GM04504 (cell line): ENCODE measurements around the gene ABCA13.
A peak's percentile ranks its signal among the peaks of the same experiment; 100 is the strongest.

Source experiments
- DNase-seq: peaks from one replicate; pipeline ENCODE4 v3.0.0-alpha.2; 2012; ENCODE audit warnings: low read depth

The ABCA13 gene

DNA sequence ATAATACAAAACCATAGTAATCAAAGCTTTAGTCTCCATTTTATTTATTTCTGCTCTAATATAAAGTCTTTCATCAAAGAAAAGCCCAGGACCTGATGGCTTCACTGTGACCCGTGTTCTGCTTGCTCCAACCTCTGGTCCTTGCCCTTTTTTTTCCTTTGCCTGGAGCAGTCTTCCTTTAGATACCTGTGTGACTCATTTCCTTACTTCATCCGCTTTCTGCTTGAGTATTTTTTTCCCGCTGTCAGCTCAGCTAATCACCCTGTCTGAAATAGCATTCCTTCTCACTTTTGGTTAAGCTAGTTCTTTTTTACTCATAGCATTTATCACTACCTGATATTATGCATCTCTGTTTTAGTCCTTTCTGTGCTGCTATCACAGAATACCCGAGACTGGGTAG, 194.8 kb downstream of the ABCA13 start:
- no peak for DNase-seq

DNA sequence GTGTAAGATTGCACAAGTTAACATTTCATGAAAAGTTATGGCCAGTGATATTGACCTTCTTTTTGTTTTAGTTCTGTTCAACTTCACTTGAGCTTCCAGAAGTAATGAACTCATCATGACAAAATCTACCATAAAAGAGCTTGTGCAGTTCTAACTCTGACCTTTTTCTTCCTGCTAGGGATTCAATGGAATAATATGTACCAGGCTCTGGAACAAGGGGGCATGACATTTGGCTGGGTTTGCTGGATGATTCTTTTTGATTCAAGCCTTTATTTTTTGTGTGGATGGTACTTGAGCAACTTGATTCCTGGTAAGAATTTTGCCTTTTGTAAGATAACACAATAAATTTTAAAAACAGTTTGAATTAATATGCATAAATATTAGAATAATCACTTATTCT, 205.0 kb downstream of the ABCA13 start:
- no peak for DNase-seq

DNA sequence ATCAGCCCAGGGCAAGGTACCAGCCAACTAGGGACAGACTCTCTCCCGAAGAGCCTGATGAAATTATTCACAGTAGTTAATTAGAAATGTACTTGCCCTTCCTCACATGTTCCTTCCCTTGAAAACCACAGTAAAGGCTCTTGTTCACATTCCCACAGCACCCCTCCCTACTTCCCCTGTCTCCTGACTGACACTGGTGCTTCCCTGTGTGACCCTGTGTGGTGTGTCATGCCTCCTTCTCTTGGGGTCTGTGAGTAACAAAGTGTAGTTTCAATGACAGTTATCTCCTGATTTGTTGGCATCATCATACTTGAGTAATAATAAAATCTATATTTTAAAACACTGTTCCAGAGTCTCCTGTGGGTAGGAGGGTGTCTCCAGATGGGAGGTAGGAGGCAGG, 209.7 kb downstream of the ABCA13 start:
- DNase-seq = no peak

DNA sequence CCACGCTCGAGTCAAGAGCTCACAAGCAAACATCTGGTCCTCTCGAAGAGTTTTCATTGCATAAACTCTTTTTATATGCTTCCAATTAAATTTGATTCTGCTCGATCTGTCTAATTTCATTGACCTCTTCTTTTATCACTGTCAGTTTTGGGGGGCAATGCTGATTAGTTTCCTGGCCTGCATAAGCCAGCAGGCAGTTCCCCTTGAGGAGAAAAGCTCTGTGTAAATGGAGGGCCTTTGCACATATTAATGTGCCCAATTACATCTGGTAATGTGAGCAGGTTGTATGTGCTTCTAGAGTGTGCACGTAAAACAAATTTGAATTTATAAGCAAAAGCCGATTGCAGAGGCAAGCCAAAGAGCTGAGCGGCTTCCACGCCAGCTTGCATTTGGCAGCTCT, 210.3 kb downstream of the ABCA13 start:
- DNase-seq = no peak

DNA sequence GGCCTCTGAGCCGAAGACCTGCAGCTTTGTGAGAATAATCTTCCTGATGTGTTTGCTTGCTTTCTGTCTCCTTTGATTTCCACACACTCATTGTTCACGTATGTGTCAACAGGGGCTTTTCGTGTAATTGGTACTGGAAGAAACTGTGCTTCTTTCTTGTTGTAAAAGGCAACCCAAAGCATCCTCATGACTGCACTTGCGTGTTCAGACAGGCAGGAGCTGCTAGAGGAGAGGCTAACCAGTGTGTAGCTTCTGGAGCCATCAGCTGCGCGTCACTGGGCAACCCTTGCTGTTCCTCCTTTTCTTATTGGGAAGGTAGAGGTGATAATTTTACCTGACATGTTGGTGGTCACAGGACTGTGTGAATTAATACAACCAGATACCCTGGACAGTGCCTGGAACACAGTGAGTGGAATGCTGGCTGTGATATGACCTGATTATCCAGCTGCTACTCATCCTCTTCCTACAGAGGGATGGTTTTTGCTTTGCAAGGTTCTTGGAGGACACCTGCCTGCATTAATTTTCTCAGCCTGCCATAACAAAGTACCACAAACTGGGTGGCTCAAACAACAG, 213.0 kb downstream of the ABCA13 start:
- DNase-seq = no peak

DNA sequence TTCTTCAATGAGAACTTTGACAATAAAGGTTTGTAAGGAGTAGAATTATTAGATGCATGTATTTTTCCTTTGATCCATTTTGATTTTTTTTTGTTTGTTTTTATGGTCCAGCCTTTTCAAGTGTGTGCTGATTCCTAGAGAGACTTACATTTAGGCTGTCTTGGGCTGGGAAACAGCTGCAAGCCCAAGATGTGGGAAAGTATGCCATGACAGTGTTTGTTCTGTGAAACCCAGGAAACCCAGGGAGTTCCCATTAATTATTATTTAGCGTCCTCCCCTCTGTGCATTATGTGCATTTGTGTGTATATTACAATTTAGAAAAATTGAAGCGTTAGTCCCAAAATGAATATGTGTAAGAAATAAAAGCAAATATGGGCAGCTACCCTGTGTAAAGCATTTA, 216.7 kb downstream of the ABCA13 start:
- no peak for DNase-seq

DNA sequence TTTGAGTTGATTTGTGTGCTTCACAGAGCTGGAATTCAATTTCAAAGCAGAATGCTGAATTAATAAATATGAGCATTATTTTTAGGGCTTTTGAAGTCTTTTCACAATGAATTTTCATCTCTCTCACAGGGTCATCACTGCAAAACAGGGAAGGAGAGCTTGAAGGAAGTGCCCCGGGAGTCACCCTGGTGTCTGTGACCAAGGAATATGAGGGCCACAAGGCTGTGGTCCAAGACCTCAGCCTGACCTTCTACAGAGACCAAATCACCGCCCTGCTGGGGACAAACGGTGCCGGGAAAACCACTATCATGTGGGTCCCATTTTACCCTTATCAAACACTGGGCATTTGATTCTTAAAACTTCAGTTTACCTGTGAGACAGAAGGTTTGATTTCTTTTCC, 217.7 kb downstream of the ABCA13 start:
- no peak for DNase-seq

DNA sequence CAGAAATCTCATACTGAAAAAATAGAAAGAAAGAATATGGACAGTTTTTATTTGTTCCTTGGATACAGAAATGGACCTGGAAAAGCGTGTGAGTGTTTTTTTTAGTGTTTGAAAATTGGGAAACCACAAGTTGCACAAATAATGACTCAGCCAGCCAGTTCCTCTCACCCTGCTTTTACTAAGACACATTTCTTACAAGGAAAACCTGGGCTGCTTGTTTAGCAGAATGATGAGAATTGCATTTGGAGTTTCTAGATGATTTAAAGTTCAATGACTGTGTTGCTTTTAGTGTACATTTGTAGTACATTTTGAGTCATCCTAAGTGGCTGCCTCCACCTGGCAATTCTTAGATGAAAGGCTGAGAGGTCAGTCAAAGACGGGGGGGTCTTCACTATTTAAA, 218.7 kb downstream of the ABCA13 start:
- DNase-seq = peak; percentile 1

DNA sequence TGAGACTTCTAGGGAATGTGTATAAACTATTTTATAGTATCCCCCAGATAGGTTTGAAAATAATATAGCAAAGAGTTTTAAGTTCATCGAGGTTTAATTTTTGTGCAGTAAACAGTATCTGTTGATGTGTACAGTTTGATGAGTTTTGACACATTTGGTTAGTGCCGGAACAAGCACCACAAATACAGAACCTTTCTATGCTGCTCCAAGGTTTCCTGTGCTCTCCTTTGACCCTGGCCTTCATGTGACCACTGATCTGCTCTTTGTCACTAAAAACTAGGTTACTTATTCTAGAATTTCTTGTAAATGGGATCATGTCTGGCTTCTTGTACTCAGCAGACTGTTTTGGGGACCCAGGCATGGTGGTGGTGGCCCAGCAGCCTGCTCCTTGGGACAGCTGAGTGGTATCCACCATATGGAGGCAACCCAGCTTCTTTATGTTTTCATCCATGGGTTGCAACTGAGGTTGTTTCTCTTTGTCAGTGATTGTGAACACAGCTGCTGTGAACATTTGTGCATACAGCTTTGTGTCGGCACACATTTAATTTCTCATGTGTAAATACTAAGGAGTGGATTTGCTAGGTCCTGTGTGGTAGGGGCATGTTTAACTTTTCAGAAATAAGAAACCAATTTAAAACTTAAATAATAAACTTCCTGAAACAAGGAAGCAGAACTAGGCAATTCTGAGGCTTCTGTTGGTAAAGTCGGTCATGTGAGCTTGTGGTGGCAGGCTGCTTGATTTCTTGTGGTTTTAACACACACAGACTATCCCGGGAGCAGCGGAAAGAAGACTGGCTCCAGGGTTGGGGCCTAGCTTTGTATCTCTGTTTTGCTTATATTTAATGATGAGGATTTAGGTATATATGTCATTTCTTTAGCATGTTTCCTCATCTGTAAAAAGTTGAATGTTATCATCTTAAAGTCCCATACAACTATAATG, 219.4 kb downstream of the ABCA13 start:
- no peak for DNase-seq

DNA sequence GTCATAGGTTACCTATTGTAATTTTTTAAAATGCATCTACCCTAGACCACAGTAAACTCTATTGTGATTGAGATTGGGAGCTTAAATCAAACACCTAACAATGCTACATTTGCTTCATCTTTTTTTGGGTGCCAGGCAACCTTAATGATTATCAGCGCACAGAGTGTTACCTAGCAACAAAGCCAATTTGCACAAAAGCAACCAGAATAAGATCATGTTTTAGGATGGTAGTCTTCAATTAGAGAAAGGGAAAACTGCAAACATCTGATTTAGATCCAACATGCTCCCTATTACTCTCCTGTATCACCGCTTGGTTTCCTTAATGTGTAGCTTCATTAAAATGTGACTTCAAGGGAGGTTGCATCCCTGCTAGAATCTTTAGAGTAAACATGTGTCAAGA, 226.9 kb downstream of the ABCA13 start:
- DNase-seq = no peak

DNA sequence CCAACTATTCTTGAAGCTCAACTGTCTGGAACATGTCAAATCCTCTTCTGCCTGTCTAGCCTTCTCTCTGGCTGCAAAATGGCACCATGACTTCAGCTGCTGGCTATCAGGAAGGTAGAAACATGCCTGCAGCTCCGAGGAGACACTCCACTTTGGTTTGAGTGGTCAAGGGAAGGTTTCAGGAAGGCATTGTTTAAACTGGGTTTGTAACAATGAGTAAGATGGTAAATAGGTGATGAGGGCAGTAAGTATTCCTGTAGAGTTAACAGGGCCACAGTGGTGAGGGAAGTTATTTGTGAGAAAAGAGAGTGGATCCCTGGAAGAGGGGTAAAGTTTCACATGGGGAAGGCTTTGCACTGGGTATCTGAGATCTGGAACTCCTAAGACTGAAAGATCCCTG, 231.5 kb downstream of the ABCA13 start:
- DNase-seq = no peak

DNA sequence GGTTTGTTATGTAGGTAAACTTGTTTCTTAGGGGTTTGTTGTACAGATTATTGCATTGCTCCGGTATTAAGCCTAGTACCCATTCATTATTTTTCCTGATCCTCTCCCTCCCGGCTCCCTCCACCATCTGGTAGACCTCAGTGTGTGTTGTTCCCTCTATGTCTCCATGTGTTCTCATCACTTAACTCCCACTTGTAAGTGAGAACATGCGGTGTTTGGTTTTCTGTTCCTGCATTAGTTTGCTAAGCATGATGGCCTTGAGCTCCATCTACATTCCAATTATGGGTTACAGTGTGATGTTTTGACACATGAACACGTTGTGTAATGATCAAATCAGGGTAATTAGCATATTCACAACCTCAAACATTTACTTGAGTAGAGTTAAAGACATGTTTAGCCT, 237.5 kb downstream of the ABCA13 start:
- no peak for DNase-seq

DNA sequence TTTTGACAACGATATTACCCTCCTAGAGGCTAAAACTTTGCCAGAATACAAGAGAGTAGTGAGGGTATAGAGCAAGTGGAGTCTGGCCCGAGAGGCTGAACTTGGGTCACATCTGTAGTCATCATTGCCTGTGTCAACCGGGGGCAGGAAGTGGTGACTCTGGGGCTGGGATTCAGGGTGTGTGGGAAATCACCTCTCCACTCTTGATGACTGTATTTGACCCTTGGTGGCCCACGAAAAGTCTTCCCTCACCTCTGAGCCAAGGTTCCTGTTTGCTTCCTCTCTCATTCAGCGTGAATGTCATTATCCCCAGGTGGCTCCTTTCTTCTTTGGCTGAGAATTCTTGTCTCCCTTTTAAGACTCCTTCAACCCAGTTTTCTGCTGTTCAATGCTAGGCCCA, 240.4 kb downstream of the ABCA13 start:
- no peak for DNase-seq

DNA sequence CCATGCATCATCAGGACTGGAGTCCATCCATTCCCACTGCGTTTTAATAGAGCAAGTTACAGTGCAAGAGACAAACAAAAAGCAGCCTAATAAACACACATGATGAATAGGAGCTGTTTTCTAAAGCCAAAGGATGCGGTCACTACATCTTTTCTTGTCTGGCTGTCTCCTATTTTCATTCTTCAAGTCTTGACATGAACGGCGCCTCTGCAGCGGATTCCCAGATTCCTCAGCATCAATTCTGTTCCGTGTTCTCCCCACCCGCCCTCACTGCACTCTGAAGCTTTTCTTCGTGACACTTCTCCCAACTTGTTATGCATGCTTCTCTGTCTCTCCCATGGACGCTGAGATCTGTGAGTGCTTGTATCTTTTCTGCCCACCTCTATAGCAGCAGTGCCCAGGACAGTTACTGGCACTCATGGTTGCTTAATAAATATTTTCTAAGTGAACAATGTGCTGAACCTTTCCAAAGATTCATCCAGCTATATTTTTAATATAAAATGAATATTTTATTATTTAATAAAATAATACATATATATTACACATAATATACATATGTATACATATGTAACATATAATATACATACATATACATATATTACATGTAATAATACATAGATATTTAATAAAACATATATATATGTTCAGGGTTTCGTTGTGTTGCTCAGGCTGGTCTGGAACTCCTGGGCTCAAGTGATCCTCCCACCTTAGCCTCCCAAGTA, 242.9 kb downstream of the ABCA13 start:
- DNase-seq = no peak

DNA sequence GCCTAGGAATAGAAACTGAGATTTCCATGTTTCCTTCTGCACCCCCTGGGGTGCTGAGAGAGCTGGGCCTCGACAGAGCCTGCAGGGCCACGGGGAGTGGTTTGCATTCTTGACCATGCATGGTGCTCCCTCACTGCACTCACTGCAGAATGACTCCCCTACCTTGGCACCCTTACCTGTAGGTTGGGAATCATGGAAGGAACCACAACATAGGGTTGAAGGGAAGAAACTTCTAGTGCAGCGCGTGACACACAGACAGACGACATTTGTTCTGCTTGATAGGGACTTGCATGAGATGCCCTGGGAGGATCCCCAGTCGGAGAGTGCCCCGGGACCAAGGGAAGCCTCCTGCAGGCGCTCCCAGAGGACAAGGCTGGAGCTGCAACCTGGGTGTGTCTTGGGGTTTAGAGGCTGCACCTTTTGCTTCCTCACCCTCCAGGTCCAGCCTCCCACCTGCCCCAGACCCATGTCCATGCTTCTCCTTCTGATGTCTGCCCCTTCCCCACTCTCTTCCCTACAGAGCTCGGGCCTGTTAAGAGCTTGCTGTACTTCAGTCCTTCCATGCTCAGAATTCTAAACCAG, 245.2 kb downstream of the ABCA13 start:
- no peak for DNase-seq

DNA sequence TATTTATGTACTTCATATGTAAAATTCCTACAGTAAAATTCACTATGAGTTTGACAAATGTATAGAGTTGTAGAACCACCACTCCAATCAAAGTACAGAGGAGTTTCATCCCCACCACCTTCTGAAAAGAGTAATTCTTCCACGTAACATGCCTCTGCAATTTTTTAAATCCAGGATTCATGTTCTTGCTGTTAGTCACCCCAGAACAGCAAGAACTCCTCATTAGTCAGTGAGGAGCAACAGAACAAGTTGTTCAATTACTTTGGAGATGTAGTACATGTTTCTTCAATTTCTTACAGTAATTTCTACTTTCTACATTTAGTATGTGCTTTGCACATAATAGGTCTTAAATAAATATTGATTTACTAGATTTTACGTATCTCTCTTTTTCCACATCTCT, 248.1 kb downstream of the ABCA13 start:
- no peak for DNase-seq

DNA sequence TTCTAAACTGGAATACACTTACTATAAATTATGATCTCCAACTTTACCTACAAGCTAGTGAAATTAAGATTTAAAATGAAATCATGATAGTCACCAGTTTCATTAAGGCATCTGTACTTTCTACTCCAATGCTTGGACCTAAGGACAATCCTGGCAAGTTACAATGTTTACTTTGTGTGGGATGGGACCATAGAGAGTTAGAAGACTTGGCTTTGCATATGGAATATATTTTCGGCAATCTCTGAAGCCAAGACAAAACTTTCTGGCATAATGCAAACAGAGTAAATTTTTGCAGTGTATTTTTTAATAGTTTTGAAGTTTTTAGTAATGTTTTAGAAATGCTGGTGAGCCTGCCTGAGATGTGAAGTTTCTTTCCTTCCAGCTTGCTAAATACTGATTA, 248.9 kb downstream of the ABCA13 start:
- no peak for DNase-seq

DNA sequence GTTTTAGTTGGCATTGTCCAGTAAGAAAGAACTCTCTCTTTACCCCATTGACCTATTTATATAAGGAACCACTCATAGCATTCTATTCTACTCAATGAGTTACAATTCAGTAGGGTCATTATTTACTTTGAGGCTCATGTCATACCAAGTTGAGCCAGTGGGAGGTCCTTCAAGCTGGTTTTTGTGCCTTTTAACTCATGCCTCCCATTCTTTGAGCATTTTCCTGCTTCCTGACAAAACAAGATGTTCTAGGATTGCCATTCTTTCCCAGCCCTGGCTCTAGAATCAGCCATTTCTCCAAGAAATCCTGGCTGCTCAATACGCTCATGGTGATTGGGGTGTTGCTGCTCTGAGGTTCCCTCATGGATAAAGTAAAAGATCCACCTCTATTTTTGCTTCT, 250.1 kb downstream of the ABCA13 start:
- DNase-seq = no peak

DNA sequence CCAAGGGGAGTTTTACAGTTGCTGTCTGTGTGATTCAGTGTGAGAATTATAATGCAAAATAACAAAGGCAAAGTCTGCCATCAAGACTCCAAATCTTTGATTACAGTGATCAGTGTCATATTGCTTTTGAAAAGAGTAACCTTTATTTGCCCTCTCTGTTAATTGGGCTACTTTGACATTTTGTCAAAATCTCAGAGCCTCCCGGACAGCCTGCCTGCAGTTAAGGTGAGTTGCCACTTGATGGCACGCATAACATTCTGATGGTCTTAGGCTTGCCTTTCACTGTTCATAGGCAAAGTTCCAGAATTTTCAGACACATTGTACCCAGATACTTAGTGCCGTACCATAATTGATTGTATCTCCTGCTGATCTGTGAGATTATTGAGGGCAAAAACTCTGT, 253.5 kb downstream of the ABCA13 start:
- no peak for DNase-seq

DNA sequence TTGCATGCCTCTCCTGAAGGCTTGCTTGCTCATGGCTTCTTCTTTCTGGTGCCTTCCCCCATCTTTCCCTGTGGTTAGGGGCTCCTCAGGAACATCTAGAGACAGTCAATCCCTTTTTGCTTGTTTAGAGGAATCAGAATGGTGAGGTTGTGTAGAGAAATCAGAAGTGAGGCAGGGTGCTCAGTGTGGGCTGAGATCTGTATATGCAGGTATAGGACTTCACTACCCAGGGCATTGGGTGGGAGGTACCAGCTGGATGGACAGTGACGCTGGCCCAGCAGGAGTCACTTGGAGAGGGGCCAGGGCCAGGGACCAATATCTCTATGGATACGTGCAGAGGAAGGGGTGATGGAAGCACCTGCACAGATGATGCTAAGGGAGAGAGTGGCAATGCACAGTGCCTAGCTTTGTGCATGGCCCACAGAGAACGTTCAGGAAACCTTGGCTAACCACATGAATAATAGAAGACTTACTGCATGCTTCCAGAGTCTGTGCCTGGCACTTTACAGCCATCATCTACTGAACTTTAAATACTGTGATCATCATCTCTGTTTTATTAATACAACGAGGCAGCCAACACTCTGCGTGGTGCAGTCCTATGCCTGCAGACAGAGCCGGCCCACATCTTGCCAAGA, 255.2 kb downstream of the ABCA13 start:
- no peak for DNase-seq

DNA sequence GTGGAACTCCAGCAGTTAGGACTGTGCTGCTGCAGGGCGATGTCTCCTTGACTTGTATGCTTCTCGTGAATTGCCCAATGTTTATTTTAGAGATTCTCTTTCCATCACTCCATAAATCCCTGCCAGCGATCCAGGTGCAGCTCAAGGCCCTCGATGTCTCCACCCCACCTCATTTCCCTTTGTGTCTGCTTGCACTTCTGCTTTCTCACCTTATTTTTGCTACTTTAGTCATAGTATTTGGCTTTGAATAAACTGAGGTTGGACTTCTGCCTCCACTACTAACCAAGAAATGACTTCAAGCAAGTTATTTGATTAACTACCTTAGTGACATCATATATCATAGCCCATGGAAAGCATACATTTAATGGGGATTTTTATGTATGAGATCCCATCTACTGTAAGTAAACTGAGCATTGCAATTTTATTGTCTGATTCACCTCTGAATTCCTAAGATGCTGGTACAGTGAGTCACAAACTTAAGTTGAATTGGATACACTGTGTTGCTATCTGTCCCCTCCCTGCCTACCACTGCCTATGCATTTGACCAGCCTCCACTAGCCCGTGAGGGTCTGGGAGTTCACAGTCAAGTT, 255.8 kb downstream of the ABCA13 start:
- DNase-seq = peak; percentile 3

DNA sequence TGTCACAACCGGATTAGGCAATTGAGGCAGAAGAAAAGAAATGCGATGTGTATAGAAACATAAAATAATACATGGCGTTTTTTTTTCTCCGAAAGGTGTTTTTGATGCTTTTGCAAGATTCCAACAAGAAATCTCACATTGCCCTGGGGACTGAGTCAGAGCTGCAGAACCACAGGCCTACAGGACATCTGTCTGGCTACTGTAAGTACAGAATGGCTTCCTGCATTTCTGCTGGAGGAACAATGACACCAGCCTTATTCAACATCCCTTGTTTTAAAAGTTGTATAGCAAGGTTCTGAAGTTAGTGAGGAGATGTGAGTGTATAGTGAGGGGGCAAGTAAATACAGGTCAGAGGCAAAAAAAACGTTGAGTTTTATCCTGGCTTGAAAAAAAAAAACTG, 256.4 kb downstream of the ABCA13 start:
- DNase-seq = no peak
